ENCODE measurements around the gene BAG1. TPM values are rescaled to one million over a fixed set of nuclear protein-coding genes. Genes with fewer than 3 reads are reported as not detected.

BAG1 gene
- total RNA-seq, 4 donors from 2014 or later: 52.5 to 93.7 (median 66.2) TPM

DNA sequence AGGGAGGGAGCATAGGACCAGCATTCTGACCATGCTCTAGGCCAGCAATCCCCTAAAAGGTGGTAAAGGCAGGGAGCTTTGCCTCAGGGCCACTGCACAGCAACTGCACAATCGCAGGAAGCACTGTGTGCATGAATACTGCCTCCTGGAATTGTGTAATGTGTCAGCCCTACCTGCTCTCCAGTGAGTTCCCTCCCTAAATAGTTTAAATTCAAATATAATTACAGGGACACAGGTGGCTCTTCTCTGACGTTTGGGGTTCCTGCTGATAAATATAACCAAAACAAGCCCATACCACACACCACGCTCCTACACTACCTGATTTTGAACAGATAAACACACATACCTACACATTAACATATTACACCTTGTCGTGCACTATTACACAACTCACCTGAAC is 9.0 kb downstream of the BAG1 start:
- DNase-seq (ENCODE audit: low spot score): no peak
- no peak for ATAC-seq (ENCODE audit: low FRiP score)
- TF ChIP-seq, protein P1, sequence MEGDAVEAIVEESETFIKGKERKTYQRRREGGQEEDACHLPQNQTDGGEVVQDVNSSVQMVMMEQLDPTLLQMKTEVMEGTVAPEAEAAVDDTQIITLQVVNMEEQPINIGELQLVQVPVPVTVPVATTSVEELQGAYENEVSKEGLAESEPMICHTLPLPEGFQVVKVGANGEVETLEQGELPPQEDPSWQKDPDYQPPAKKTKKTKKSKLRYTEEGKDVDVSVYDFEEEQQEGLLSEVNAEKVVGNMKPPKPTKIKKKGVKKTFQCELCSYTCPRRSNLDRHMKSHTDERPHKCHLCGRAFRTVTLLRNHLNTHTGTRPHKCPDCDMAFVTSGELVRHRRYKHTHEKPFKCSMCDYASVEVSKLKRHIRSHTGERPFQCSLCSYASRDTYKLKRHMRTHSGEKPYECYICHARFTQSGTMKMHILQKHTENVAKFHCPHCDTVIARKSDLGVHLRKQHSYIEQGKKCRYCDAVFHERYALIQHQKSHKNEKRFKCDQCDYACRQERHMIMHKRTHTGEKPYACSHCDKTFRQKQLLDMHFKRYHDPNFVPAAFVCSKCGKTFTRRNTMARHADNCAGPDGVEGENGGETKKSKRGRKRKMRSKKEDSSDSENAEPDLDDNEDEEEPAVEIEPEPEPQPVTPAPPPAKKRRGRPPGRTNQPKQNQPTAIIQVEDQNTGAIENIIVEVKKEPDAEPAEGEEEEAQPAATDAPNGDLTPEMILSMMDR (IDR thresholded peaks at IDR 0.05): no peak

DNA sequence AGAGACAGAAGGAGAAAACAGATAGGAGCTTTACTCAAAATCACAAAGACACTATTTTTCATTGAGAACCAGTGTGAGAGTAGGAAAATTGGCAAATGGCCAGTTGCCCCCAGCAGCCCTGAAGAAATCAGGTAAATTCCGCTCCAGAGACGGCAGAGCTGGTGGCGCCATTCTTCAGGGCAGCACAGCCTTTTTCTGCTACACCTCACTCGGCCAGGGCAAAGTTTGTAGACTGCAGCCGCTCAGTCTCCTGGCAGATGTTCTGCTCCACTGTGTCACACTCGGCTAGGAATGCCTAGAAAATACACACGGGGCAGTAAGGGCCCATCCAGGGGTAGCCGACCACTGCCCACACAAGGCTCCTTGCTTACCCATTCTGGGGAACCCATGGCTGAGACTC is 9.5 kb downstream of the BAG1 start:
- DNase-seq (ENCODE audit: low spot score): no peak
- ATAC-seq (ENCODE audit: low FRiP score): no peak
- TF ChIP-seq, protein P1 (IDR thresholded peaks at IDR 0.05): no peak

DNA sequence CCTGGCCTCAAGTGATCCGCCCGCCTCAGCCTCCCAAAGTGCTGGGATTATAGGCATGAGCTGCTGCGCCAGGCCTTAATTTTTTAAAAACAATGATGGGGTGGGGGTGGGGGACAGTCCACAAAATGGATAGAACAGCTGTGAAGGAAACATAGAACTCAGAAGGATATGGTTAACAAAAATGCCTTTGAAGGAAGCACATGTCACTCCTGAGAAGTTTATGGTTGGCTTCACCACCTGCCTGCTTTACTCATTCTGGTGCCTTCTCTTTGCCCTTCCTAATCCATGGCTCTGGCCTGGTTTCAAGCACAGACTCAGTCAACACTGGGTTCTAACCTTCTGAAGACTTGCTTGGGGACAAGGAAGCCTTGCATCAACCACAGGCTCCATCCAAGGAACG is 10.3 kb downstream of the BAG1 start:
- TF ChIP-seq, protein P1 (IDR thresholded peaks at IDR 0.05): no peak
- ATAC-seq (ENCODE audit: low FRiP score): no peak
- DNase-seq (ENCODE audit: low spot score): no peak

DNA sequence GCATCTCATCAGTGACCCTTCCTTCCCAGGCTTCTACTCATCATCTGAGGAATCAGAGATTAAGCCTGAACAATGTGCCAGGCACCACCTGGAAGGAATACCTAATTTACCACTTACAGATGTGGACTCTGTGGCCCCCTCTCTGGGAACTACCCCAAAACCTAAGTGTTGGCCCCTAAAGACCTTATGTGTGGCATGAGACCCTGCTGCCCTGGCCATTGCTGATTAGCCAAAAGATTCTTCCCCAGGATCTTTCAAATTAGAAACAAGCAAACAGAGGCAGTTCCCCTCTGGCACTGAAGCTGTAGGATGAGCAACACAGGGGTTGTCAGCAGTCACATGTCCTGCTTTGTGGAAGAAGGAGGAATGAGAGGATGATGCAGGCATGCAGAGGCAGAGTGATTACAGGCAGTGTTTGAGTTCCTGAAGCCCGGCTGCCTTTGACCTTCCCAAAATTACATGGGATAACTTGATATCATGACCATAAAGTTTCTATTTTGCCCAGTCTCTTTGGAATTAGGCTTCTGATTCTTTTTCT is 14.0 kb downstream of the BAG1 start:
- ATAC-seq (ENCODE audit: low FRiP score): no peak
- TF ChIP-seq, protein P1 (IDR thresholded peaks at IDR 0.05): no peak
- no peak for DNase-seq (ENCODE audit: low spot score)

DNA sequence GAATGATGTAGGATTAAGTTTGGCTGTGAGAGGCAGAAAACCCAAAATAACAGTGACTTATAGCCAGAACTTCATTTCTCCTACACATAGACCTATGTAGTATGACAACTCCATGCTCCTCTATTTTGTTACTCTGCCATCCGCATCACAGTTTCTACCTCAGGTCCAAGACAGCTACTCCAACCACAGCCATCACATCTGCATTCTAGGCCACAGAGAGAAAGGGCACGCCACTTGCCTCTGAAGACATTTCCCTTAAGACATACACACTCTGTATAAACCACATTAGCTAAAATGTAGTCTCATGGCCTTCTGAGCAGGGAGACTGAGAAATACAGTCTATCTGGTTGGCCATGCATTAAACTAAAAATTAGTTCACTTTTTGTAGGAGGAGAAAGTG is 14.5 kb downstream of the BAG1 start:
- TF ChIP-seq, protein P1 (IDR thresholded peaks at IDR 0.05): no peak
- ATAC-seq (ENCODE audit: low FRiP score) (no peak), DNase-seq (ENCODE audit: low spot score) (no peak)

DNA sequence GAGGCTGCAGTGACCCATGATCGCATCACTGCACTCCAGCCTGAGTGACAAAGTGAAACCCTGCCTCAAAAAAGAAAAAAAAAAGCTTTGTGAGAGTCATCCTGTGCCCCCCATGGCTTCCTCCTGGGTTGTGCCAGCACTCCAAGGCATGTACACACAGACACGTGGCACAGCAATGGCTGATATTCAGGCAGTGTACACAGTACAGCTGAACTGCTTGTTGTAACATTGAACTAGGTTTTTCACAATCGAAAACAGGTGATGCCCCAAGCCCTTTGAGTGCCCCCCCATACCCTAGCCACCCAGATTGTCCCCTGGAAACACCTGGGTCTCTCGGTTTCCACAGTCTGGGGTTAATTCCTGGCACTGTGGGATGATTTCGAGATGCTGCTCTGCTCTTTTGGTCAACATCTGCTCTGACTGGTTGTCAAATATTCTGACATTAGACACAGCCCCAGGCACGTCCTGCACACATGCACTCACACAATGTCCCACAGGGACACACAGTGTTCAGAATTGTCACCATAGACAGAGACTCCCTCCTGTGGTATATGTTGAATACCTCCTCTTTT is 15.3 kb downstream of the BAG1 start:
- TF ChIP-seq, protein P1 (IDR thresholded peaks at IDR 0.05): no peak
- ATAC-seq (ENCODE audit: low FRiP score) (no peak), DNase-seq (ENCODE audit: low spot score) (no peak)

DNA sequence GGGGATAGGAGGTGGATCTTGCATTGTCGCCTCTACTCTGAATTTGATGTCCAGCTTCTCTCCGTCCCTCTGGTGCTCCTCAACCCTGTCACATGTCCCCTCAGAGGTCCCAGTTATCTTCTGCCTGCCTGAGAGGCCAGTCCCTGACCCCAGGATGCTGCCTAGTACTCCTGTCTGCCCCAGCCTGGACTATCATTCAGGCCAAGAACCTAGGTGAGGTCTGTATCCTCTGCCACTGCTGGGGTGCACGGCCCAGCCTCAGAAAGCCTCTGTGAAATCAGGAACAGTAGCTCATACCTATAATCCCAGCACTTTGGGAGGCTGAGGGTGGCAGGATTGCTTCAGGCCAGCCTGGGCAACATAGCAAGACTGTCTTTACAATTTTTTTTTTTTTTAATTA is 15.9 kb downstream of the BAG1 start:
- DNase-seq (ENCODE audit: low spot score) (no peak), ATAC-seq (ENCODE audit: low FRiP score) (no peak)
- TF ChIP-seq, protein P1 (IDR thresholded peaks at IDR 0.05): no peak

Data from omental fat pad (tissue), 4 donors.